Subcutaneous abdominal adipose tissue (tissue), 5 donors: ENCODE data around the gene CA11.
"Not testable (repeated sequence)": the region's sequence is repeated elsewhere in the genome, so short reads cannot be mapped to it uniquely, and the experiment has no call there.

Experiments
- H3K27ac ChIP-seq: one replicate; pipeline ENCODE4 v1.7.0; 2013; ENCODE audit warnings: low read depth, mild to moderate bottlenecking, inconsistent platforms, low read length, moderate library complexity
- H3K27me3 ChIP-seq, 5 donors: one replicate each; pipeline ENCODE4 v1.7.0; 2013; ENCODE audit warnings: low read length in 5 of 5, inconsistent platforms in 1 of 5; ENCODE audit not compliant: control insufficient read depth in 5 of 5, insufficient read depth in 4 of 5
- H3K36me3 ChIP-seq, 5 donors: one replicate each; pipeline ENCODE4 v1.7.0; 2013; ENCODE audit warnings: low read length in 5 of 5; ENCODE audit not compliant: control insufficient read depth in 5 of 5, insufficient read depth in 5 of 5
- H3K4me1 ChIP-seq, 5 donors: one replicate each; pipeline ENCODE4 v1.7.0; 2013; ENCODE audit warnings: low read length in 5 of 5, mild to moderate bottlenecking in 3 of 5, moderate library complexity in 1 of 5; ENCODE audit not compliant: control insufficient read depth in 5 of 5, insufficient read depth in 5 of 5
- H3K4me3 ChIP-seq, 5 donors: one replicate each; pipeline ENCODE4 v1.7.0; 2013; ENCODE audit warnings: low read length in 5 of 5, low read depth in 1 of 5
- H3K9ac ChIP-seq, 5 donors: one replicate each; pipeline ENCODE4 v1.7.0; 2013; ENCODE audit warnings: low read length in 5 of 5, mild to moderate bottlenecking in 4 of 5, moderate library complexity in 3 of 5
- H3K9me3 ChIP-seq, 5 donors: one replicate each; pipeline ENCODE4 v1.7.0; 2013; ENCODE audit warnings: low read length in 5 of 5; ENCODE audit not compliant: control insufficient read depth in 5 of 5
- donor health status: healthy.
- donor health status: healthy.
- donor health status: healthy.
- donor health status: healthy.
- donor health status: healthy.

CA11 gene

GRCh38 chr19:48646001-48646721, at the start of gene CA11:
Gene CA11, minus strand, starts transcription at chr19:48646187. Its CDS starts 555 bp downstream, at chr19:48645632.
- Histone ChIP-seq H3K27ac (peak within 1 kb of the TSS; percentile 60), H3K4me3 (peak within 1 kb of the TSS; percentile 46 to 71 (median 59)), H3K4me1 (peaks cover 1 to 20% (median 18%) of the 10 kb centered on the region in 5 donors), H3K36me3 (no peaks in the 10 kb centered on the region), H3K9ac (peak within 1 kb of the TSS in 4 of 5 donors; percentile 26 to 68 (median 64)), H3K27me3 (peaks cover 0 to 8% (median 0%) of the 10 kb centered on the region in 5 donors), H3K9me3 (no peaks in the 10 kb centered on the region)

DNA sequence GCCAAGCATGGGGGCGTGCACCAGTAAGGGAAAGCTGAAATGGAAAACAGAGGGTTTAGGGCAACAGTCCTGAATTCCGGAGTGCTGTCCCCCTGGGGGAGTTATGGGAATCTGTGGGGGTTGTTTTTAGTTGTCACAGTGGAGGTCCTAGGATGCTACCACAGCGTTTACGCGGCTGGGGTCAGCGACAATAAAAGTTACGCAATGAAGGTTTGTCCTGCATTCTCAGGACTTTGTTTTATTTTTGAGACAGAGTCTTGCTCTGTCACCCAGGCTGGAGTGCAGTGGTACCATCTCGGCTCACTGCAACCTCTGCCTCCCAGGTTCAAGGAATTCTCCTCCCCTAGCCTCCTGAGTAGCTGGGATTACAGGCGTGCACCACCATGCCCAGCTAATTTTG, 47.6 kb upstream of the CA11 start:
- Histone ChIP-seq H3K4me1 (peaks cover 0 to 14% (median 10%) of the 10 kb centered on the region in 5 donors), H3K27me3 (peaks cover 10 to 15% (median 13%) of the 10 kb centered on the region in 5 donors)
- H3K9ac ChIP-seq, H3K4me3 ChIP-seq, H3K9me3 ChIP-seq, H3K36me3 ChIP-seq, H3K27ac ChIP-seq: not testable (repeated sequence)

GRCh38 chr19:48689449-48689848, 43.5 kb upstream of the CA11 start:
- Histone ChIP-seq H3K4me3 (no peak overlapping the region), H3K36me3 (no peaks in the 10 kb centered on the region), H3K27me3 (no peaks in the 10 kb centered on the region), H3K9ac (no peak overlapping the region), H3K4me1 (no peaks in the 10 kb centered on the region), H3K9me3 (no peaks in the 10 kb centered on the region), H3K27ac (no peak overlapping the region)

DNA sequence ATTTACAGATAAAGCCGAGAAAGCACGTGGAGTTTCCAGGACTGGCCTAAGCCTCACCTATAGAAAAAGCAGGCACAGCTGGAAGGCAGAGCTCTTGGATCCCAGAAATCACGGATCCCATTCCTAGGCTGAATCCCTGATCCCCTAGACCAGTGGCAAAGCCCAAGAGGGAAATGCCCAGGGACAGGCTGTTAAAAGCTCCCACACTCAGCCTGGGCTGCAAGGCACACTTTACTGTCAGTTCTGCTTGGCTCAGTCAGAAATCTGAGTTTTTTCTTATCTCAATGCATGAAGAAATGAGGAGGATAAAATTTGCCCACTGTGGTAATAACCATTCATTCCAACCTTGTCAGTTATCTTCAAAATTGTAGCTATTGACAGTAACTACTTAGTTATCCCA, 41.8 kb upstream of the CA11 start:
- H3K4me1 ChIP-seq: peaks cover 0 to 4% (median 0%) of the 10 kb centered on the region in 5 donors

DNA sequence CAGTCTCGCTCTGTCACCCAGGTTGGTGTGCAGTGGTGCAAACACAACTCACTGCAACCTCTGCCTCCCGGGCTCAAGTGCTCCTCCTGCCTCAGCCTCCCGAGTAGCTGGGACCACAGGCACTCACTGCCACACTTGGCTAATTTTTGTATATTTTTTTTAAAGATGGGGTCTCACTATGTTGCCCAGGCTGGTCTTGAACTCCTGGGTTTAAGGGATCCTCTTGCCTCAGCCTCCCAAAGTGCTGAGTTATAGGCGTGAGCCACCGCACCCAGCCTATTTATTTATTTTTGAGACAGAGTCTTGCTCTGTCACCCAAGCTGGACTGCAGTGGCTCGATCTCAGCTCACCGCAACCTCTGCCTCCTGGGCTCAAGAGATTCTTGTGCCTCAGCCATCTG, 40.6 kb upstream of the CA11 start:
- H3K36me3 ChIP-seq, H3K4me1 ChIP-seq, H3K27me3 ChIP-seq, H3K27ac ChIP-seq, H3K9ac ChIP-seq, H3K9me3 ChIP-seq, H3K4me3 ChIP-seq: not testable (repeated sequence)

More for the DNA sequence above, 41.8 kb upstream of the CA11 start:
- no peaks in the 10 kb centered on the region for H3K27me3 ChIP-seq
- no peak overlapping the region for H3K27ac ChIP-seq
- H3K9me3 ChIP-seq: no peaks in the 10 kb centered on the region
- no peak overlapping the region for H3K9ac ChIP-seq
- H3K4me3 ChIP-seq: no peak overlapping the region
- no peaks in the 10 kb centered on the region for H3K36me3 ChIP-seq

GRCh38 chr19:48686088-48686487, 40.1 kb upstream of the CA11 start:
- H3K27me3 ChIP-seq: no peaks in the 10 kb centered on the region
- peaks cover 0 to 4% (median 0%) of the 10 kb centered on the region in 5 donors for H3K4me1 ChIP-seq
- H3K4me3 ChIP-seq: no peak overlapping the region
- no peak overlapping the region for H3K9ac ChIP-seq
- no peak overlapping the region for H3K27ac ChIP-seq
- H3K9me3 ChIP-seq: no peaks in the 10 kb centered on the region
- H3K36me3 ChIP-seq: no peaks in the 10 kb centered on the region

GRCh38 chr19:48685583-48685982, 39.6 kb upstream of the CA11 start:
- Histone ChIP-seq H3K4me1 (peaks cover 0 to 4% (median 0%) of the 10 kb centered on the region in 5 donors), H3K9me3 (no peaks in the 10 kb centered on the region), H3K9ac (peak overlapping the region in 1 of 5 donors; percentile 19), H3K27me3 (no peaks in the 10 kb centered on the region), H3K36me3 (no peaks in the 10 kb centered on the region), H3K4me3 (no peak overlapping the region), H3K27ac (no peak overlapping the region)

- H3K27ac ChIP-seq: no peak overlapping the region
- no peaks in the 10 kb centered on the region for H3K9me3 ChIP-seq
- peak overlapping the region; percentile 8 to 53 (median 37) for H3K4me3 ChIP-seq
- H3K27me3 ChIP-seq: no peaks in the 10 kb centered on the region
- H3K9ac ChIP-seq: no peak overlapping the region
- H3K36me3 ChIP-seq: no peaks in the 10 kb centered on the region
- peaks cover 0 to 4% (median 0%) of the 10 kb centered on the region in 5 donors for H3K4me1 ChIP-seq
Measured at GRCh38 chr19:48683349-48683748, 37.4 kb upstream of the CA11 start.

DNA sequence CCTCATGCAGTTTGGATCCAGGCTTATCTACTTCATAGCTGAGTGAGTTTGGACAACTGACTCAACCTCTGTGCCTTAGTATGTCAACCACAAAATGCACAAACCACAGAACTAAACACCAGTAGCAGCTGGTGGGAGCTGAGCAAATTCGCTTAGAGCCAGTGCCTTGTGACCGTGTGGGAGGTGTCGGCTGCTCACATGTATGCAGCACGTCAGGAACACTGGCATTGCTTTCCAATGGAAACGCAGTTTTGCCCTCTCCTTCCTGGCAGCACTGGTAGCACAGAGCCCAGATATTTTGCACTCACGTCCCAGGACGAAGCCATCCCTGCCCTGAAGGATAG, 35.1 kb upstream of the CA11 start:
- Histone ChIP-seq H3K27me3 (no peaks in the 10 kb centered on the region), H3K27ac (no peak overlapping the region), H3K36me3 (no peaks in the 10 kb centered on the region), H3K9ac (no peak overlapping the region), H3K9me3 (no peaks in the 10 kb centered on the region), H3K4me3 (no peak overlapping the region), H3K4me1 (peaks cover 0 to 4% (median 0%) of the 10 kb centered on the region in 5 donors)

DNA sequence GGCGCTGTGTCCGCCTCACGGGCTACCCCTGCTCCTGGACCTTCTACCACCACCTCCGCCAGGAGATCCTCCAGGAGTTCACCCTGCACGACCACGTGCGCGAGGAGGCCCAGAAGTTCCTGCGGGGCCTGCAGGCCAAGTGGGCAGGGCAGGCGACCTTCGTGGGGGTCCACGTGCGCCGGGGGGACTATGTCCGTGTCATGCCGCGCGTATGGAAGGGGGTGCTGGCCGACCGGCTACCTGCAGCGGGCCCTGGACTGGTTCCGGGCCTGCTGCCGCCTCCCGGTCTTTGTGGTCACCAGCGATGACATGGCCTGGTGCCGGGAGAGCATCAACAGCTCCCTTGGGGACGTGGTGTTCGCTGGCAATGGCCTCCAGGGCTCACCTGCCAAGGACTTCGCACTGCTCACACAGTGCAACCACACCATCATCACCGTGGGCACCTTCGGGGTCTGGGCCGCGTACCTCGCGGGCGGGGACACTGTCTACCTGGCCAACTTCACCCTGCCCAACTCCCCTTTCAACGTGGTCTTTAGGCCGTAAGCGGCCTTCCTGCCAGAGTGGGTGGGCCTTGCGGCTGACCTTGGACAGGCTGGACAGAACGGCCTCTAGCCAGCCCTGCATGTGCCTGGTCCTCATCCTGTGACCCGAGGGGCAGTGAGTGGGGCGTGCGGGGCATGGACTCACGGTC, 34.6 kb upstream of the CA11 start:
- Histone ChIP-seq H3K4me1 (peaks cover 0 to 7% (median under 1%) of the 10 kb centered on the region in 5 donors), H3K27me3 (no peaks in the 10 kb centered on the region), H3K9me3 (no peaks in the 10 kb centered on the region), H3K9ac (no peak overlapping the region), H3K4me3 (no peak overlapping the region), H3K36me3 (no peaks in the 10 kb centered on the region), H3K27ac (no peak overlapping the region)
